C4-2B (cell line): ENCODE results near the gene CDCA7L.

Experiments used
- ZFX ChIP-seq: fragments of 450-650 bp; IDR thresholded peaks from 2 replicates; pipeline ENCODE4 v1.6.1; 2017
- TF ChIP-seq, protein P1 (sequence below): fragments of 450-650 bp; conservative IDR thresholded peaks from 2 replicates; pipeline ENCODE4 v1.5.1; 2017; ENCODE audit warnings: mild to moderate bottlenecking

DNA sequence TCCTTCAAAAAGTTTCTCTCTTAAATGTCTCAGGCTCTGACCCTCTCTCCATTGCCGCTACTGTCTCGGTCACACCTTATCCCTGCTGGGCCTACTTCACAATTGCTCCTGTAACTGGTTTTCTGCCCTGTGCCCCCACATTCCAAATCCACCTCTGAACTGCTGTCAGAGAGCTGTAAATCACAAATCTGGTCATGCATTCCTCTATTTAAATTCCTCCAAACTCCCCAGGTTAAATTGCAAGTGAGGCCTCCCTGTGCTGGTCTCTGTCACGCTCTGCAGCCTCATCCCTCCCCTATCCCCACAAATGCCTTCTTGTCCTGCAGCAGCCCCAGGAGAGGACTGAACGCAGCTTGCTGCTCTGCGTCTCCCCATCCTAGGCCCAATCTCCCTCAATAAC, 40.4 kb upstream of the CDCA7L start:
- TF ChIP-seq, protein P1, sequence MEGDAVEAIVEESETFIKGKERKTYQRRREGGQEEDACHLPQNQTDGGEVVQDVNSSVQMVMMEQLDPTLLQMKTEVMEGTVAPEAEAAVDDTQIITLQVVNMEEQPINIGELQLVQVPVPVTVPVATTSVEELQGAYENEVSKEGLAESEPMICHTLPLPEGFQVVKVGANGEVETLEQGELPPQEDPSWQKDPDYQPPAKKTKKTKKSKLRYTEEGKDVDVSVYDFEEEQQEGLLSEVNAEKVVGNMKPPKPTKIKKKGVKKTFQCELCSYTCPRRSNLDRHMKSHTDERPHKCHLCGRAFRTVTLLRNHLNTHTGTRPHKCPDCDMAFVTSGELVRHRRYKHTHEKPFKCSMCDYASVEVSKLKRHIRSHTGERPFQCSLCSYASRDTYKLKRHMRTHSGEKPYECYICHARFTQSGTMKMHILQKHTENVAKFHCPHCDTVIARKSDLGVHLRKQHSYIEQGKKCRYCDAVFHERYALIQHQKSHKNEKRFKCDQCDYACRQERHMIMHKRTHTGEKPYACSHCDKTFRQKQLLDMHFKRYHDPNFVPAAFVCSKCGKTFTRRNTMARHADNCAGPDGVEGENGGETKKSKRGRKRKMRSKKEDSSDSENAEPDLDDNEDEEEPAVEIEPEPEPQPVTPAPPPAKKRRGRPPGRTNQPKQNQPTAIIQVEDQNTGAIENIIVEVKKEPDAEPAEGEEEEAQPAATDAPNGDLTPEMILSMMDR, result no peak
- TF ChIP-seq ZFX, result no peak
